NCI-H774 (cell line): ENCODE results near the gene DOK3.

Source experiments
- DNase-seq: peaks from one replicate; lab custom pipeline; 2025; lab: John Stamatoyannopoulos, UW

Gene DOK3

GRCh38 chr5:177512736-177513380 is 3.2 kb upstream of the DOK3 start:
- no peak for DNase-seq

GRCh38 chr5:177511796-177512675 is 2.4 kb upstream of the DOK3 start:
- no peak for DNase-seq

- DNase-seq, result no peak
These were observed 1.6 kb upstream of the DOK3 start for GRCh38 chr5:177511181-177511580.

GRCh38 chr5:177510567-177511053 is 984 bp upstream of the DOK3 start:
- DNase-seq, result no peak

- DNase-seq, result no peak
These were observed 453 bp upstream of the DOK3 start for GRCh38 chr5:177509991-177510566.

- DNase-seq, result no peak
These were observed 789 bp downstream of the DOK3 start for GRCh38 chr5:177508837-177509236.

GRCh38 chr5:177508221-177508611 is 1.4 kb downstream of the DOK3 start:
- no peak for DNase-seq

- no peak for DNase-seq
These were observed 1.9 kb downstream of the DOK3 start for GRCh38 chr5:177507596-177508220.

GRCh38 chr5:177507165-177507564 is 2.5 kb downstream of the DOK3 start:
- no peak for DNase-seq

GRCh38 chr5:177505075-177505474 is 4.6 kb downstream of the DOK3 start:
- DNase-seq, result no peak

GRCh38 chr5:177504086-177505056 is 5.3 kb downstream of the DOK3 start:
- DNase-seq, result no peak

GRCh38 chr5:177503351-177504085 is 6.1 kb downstream of the DOK3 start:
- DNase-seq, result no peak

- no peak for DNase-seq
These were observed 6.7 kb downstream of the DOK3 start for GRCh38 chr5:177502886-177503285.

- DNase-seq, result no peak
These were observed 7.5 kb downstream of the DOK3 start for GRCh38 chr5:177501874-177502678.

GRCh38 chr5:177500685-177501522 is 8.7 kb downstream of the DOK3 start:
- peak; percentile 64 for DNase-seq

- DNase-seq, result no peak
These were observed 9.8 kb downstream of the DOK3 start for GRCh38 chr5:177499842-177500241.

GRCh38 chr5:177498013-177498787 is 11.4 kb downstream of the DOK3 start:
- no peak for DNase-seq
